Activated CD4-positive, alpha-beta T cell treated with anti-CD3 and anti-CD28 coated beads for 4 hours (primary cell): ENCODE data around the gene KMT5C.
"Not testable (repeated sequence)": the region's sequence is repeated elsewhere in the genome, so short reads cannot be mapped to it uniquely, and the experiment has no call there.

Source experiments
- DNase-seq, 2 donors: peaks; one replicate each; pipeline ENCODE4 v3.0.0-alpha.2; 2020

The KMT5C gene

DNA sequence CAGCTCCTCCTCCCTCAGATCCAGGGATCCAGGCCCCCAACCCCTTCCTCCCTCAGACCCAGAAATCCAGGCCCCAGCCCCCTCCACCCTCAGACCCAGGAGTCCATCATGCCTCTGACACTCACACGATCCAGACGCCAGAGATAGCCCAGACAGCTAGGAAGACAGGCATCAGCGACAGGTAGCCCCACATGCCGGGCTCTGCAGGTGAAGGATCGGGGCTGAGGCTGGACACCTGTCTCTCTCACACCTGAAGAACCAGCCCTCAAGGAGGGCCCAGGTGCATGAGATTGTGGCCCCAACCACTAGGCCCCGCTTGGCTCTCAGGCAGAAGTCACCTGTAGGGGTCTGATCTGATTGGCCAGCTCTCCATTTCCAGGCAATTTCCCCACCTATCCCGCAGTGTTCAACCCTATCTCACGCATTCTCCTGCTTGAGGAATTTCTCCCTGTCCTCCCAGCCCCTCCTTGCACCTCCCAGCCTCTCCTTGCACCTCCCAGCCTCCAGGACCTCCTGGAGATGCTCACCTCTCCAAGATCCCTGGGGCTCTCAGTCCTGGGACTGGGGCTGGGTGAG, 18.7 kb upstream of the KMT5C start:
- no peak for DNase-seq

DNA sequence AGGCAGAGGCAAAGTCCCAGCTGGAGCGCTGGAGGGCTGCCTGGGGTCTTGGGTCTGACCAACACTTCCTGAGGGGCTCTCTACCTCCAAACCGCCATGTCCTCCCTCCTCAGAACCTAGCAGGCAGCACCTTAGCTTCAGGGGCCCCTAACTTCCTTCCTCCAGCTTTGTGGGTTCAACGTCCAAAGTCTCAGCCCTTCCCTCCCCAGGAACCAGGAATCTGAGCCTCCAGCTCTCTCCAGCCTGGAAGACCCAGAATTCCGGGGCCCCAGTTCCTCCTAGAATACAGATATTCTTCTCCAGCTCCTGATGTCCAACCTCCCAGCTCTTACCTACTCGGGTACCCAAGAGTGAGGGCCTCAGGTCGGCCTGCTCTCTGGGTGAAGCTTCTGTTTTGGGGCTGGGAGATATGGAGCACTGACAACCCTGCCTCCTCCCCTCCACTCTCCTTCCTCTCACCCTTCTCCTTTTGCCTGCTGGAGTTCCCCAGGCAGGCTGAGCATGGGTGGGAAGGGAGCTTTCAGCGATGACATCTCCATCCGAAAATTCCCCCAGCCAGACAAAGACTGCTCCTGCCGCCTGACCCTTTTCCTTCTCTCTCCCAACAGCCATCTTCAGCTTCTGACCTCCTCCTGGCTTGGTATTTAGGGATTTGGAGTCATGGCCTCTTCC, 18.1 kb upstream of the KMT5C start:
- no peak for DNase-seq

- no peak for DNase-seq
Observed at GRCh38 chr19:55322204-55322885, 17.3 kb upstream of the KMT5C start.

DNA sequence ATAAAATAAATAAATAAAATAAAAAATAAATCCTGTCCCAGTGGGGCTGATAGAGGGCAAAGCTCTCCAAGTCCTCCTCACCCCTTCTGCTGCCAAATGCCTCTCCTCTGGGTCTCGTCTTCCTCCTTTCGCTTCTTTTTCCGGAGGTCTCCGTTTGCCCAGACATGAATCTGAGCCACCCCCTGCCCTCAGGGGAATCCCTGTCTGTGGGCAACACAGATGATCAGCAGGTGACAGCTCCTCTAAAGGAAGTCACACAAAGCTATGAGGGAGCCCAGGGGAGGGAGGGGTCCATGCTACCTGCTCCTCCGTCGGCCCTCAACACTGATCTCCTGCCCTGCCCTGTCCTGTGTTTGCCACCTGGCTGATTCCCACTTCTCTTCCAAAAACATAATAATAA, 15.0 kb upstream of the KMT5C start:
- DNase-seq, result no peak

GRCh38 chr19:55325172-55325571, 14.5 kb upstream of the KMT5C start, which contains the start of gene TMEM150B:
TMEM150B (minus strand) TSS chr19:55325341; CDS start chr19:55321036, 4,305 bp downstream.
- no peak for DNase-seq

- not testable (repeated sequence) for DNase-seq
Observed at GRCh38 chr19:55328774-55329318, 10.8 kb upstream of the KMT5C start.

- DNase-seq, result not testable (repeated sequence)
Observed at GRCh38 chr19:55329791-55330190, 9.9 kb upstream of the KMT5C start.

- DNase-seq, result no peak
Observed at GRCh38 chr19:55333870-55334269, 5.8 kb upstream of the KMT5C start.

DNA sequence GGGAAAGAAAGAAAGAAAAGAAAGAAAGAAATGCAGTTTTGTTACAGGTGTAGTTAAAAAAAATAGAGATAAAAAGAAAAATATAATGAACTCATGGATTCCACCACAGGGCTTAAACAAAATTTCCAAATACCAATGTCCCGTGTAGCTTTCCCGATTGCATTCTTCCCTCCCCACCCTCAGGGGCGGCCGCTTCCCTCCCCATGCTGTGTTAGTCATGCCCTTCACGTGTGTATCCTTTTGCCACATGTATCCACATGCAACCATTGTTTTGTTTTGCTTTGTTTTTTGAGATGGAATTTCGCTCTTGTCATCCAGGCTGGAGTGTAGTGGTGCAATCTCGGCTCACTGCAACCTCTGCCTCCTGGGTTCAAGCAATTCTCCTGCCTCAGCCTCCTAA, 3.6 kb upstream of the KMT5C start:
- DNase-seq, result no peak

DNA sequence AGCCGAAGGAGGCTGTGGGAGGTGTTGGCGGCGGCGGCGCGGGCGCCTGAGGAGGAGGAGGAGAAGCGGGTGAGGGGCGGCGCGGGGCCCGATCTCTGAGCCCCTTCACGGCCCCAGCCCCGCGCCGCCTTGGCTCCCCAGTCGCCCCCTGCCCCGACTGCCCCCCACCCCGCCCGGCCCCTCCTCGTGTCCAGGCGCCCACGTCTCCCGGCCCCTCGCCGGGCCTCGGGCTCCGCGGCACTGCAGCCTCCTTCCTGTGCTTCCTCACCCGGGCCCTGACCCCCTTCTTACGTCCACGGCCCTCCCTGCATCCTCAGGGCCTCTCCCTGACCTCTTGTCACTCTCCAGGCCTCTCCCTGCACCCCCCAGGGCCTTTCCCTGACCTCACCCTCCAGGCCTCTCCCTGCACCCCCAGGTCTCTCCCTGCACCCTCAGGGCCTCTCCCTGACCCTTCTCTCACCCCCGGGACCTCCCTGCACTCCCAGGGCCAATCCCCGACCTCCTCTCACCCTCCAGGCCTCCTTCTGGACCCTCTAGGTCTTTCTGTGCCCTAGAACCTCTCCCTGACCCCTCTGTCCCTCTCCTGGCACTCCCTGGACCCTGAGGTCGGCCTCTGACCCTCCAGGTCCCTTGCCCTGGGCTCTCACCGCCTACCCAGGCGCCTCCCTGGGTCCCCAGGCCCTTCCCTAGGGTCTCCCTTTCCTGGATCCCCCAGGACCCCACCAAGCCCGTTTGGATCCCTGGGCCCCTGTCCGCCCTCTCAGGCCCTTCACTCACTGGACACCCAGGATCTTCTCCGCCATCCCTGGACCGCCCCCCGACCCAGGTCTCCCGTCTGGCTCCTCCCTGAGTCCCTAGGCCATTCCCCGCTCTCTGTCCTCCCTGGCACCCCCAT, 460 bp downstream of the KMT5C start:
- DNase-seq, result no peak

DNA sequence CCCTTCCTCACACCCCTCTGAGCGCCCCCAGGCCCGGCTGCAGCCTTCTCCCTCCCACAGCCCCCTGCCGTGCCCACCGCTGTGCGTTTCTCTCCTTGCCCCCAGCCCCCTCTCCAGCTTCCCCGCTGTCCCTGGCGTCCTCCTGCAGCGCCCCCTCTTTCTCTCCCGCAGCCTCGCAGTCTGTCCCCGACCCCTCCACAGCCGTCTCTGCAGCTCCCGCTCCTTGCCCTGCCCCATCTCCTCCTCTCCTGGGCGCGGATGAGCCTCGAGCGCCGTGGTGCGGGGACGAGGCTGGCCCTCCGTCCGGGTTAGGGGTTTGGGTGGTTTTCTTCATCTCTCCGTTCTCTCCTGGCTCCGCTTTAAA, 1.1 kb downstream of the KMT5C start:
- no peak for DNase-seq

DNA sequence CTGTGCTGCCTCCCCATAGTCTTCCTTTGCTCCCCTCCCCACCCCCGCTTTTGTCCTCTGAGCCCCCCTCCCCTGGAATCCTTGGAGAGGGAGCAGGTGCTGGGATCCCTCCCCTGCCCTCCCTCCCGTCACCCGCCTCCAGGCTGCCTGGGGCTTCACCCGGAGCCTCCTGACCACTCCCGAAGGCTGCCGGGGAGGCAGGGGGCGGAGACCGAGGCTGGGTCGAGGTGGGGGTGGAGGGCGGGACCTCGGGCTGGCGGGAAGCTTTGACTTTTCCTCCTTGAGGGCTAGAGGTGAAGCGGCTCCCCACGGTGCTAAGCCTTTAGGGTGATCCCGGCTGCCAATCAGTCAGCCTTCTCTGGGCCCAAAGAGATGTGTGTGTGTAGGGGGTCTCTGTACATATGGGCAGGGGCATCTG, 1.5 kb downstream of the KMT5C start:
- peak; percentile 42 to 54 for DNase-seq

GRCh38 chr19:55341595-55342531, 2.2 kb downstream of the KMT5C start:
- no peak for DNase-seq

GRCh38 chr19:55344444-55344843, 4.8 kb downstream of the KMT5C start:
- no peak for DNase-seq

DNA sequence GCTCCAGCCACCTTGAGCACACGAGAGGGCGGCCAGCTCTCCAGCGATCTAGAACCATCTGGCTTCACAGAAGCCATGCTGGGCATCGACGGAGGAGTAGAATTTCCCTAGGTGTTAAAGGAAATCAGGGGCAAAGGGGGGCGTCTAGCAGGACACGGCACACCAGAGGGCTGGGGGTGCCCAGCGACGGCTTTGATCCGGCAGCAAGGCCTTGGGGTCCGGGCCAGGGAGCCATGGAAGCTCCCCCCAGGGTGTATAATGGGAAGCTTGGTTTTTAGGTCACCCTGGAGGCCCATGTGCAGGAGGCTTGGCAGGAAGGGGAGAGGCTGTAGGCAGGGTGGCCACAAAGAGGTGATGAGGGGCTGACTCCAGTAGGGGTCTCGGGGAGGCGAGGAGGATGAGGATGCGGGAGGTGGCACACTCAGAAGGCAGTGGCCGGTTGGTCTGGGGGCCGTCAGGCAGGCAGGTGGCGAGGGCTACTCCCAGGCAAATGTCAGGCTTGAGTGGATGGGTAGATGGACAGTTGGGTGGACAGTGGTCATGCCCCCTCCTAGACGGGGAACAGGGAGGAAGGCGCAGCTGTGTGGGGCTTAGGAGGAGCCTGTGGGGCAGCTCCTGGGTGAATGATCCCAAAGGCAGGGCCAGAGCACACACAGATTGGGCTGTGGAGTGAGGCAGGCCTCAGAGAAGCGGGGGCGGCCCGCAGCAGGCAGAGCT, 5.6 kb downstream of the KMT5C start:
- no peak for DNase-seq

GRCh38 chr19:55345818-55346724, 6.4 kb downstream of the KMT5C start:
- no peak for DNase-seq

DNA sequence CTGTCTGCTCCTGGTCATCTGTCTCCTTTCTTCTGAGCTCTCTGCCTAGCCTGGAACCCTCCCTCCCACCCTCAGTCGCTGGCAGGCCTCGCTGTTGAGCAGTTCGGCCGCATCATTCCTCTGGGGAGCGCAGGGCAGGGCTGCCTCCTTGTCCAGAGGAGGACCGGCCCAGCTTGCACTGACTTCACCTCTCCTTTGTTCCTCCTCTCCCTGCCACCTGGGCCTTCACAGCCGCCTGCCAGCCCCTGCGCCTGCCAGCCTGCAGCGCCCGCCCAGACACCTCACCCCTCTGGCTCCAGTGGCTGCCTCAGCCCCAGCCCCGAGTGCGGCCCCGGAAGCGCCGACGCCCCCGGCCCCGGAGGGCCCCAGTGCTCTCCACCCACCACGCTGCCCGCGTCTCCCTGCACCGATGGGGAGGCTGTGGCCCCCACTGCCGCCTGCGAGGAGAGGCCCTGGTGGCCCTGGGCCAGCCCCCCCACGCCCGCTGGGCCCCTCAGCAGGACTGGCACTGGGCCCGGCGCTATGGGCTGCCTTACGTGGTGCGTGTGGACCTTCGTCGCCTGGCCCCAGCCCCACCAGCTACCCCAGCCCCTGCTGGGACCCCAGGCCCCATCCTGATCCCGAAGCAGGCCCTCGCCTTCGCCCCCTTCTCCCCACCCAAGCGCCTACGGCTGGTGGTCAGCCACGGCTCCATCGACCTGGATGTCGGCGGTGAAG, 7.2 kb downstream of the KMT5C start:
- DNase-seq, result no peak

- no peak for DNase-seq
Observed at GRCh38 chr19:55347442-55348009, 7.8 kb downstream of the KMT5C start.
